ENCODE results near the gene YY1AP1.

DNA sequence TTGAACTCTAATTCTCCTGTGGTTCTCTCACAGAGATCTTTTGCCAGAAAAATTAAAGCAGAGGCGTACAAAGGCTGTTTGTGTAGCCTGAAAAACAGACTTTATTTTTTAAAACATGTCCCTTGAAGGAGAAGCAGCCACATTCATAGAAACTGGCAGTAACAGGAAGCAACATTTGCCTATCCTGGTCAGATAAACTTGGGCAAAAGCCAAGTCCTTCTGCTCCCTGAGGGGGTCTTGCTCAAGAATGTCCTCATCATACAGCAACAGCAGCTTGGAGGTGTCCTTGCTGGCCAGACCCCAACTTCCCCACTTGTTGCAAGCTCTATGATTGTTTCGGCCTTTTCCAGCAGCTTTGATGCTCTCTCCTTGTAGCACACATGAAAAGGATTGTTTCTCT, 42.3 kb downstream of the YY1AP1 start:
- no peak for TF ChIP-seq EZH2 (IDR thresholded peaks at IDR 0.05; ENCODE audit: borderline replicate concordance, low read depth, low read length, severe bottlenecking)
- TF ChIP-seq CTCF (IDR thresholded peaks at IDR 0.05; ENCODE audit: extremely low read depth in 1 of 2, insufficient read depth in 1 of 2, low read depth in 1 of 2, low read length in 2 of 2) = no peak
- TF ChIP-seq POLR2A (IDR thresholded peaks at IDR 0.05; ENCODE audit: low read depth, low read length) = no peak
- no peak for TF ChIP-seq MAX (IDR thresholded peaks at IDR 0.05; ENCODE audit: insufficient read depth, insufficient read length)
- TF ChIP-seq POLR2AphosphoS5 (IDR thresholded peaks at IDR 0.05; ENCODE audit: insufficient read depth, low read depth, low read length) = no peak
- TF ChIP-seq FOS (IDR thresholded peaks at IDR 0.05; ENCODE audit: borderline replicate concordance, insufficient read depth, low read length) = no peak
- no peak for TF ChIP-seq MYC (IDR thresholded peaks at IDR 0.05; ENCODE audit: low read depth, low read length)

Measured in endothelial cell of umbilical vein (primary cell).